Measurements from ENCODE around the gene CAMTA1.

The CAMTA1 gene

DNA sequence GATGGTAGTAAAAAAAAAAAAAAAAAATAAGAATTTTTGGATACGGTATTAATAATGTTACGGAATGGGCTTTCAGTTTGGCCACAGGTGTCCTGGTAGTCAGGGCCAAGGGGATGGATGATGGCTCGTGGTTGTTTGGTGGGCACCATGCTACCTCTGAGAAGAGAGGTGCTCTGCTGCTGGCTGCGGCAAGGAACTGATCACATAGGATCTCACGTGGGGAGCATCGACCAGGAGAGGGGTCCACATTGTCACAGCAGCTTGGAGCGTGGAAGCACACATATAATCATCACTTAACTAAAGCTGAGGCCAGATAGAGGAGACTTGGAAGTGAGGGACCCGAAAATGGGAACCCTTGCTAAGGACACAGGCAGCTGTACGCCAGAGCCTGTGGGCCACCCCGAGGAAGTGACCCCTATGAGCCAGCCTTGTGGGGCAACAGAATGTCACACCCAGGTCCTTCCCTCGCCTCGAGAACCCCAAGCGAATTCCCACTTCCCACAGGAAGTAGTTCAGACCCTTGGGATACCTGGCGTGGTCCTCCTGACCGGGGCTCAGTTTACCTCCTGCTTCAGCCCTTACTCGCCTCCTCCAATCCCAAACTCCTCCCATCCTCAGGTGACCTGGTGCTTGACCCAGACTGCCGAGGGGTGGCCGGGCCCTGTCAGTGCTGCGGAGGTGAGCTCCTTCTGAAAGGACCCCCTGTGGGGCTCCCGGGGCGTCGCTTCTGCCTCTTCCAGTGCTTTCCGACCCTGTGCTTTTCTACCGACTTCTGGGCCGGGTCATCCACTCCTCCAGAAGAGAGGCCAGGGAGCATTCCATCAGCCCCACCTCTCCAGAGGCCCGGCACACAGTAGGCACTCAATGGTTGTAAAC lies 222.0 kb downstream of the CAMTA1 start:
- DNase-seq (ENCODE audit: low spot score) = no peak

DNA sequence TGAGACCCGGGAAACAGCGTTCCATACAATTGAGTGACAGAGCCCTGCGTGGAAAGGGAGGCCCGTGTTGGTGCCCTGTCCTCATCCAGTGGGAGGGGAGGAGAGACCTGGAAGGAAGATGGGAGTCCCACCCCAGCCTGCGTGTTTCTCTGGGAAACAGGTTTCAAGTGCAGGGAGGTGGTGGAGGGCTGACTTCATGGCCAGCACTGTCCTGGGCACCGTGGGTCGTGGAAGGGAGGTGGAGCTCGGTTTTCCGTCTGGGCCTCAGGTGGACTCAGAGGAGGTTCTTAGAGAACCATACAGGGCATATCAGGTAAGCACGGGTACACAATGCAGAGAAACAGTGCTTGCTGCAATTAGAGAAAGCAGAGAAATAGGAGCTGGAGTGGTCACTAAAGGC lies 222.6 kb downstream of the CAMTA1 start:
- DNase-seq (ENCODE audit: low spot score) = no peak

DNA sequence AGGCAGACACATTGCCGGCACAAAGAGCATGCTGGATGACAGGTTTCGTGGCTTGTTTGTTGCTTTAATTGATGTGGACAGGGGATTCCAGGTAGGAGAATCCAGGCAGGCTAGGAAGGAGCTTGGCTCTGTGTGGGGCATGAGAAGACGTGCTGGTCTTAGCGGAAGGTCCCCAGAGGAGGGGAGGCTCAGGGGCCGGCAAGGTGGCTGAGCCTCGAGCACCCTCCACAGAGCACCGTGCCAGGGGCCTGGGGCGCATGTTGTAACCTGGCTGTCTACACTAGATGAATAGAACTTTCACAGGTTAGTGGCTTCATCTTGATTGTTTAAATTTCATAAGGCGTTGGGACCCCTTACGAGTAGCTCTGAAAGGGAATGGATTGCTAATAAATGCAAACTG lies 223.1 kb downstream of the CAMTA1 start:
- no peak for DNase-seq (ENCODE audit: low spot score)

DNA sequence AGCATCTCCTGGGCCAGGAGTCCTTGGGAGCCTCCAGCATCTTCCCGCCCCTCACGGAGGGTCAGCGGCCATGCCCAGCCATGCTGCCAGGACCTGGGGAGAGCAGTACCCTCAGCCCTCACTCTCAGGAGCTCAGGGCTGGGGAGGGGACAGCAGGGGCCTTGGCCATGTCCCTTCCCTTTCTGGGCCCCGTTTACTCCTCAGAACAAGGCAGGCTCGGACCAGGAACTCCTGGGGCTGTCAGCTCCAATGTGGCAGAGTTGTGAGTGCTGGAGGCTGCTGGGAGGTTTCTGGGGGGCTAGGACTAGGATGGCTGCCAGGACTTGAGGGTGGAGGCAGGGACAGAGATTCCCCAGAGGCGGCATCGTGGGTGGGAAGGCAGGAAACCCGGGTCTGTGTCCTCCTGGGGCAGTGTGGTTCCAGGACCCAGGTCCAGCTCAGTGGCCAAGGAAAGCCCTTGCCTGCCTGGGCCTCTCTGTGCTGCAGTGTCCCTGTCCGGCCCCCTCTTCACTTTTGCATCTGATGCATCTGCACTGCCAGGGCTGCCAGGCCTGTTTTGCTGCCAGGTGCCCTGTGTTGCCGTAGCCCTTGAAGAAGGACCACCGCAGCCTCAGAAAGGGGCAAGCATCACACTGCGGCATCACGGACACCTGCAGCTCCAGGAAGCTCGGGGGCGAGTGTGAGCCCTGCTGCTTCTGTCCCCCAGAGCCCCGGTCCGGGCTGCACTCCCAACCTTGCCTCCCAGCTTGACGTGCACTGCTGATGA lies 223.9 kb downstream of the CAMTA1 start:
- DNase-seq (ENCODE audit: low spot score) = no peak

DNA sequence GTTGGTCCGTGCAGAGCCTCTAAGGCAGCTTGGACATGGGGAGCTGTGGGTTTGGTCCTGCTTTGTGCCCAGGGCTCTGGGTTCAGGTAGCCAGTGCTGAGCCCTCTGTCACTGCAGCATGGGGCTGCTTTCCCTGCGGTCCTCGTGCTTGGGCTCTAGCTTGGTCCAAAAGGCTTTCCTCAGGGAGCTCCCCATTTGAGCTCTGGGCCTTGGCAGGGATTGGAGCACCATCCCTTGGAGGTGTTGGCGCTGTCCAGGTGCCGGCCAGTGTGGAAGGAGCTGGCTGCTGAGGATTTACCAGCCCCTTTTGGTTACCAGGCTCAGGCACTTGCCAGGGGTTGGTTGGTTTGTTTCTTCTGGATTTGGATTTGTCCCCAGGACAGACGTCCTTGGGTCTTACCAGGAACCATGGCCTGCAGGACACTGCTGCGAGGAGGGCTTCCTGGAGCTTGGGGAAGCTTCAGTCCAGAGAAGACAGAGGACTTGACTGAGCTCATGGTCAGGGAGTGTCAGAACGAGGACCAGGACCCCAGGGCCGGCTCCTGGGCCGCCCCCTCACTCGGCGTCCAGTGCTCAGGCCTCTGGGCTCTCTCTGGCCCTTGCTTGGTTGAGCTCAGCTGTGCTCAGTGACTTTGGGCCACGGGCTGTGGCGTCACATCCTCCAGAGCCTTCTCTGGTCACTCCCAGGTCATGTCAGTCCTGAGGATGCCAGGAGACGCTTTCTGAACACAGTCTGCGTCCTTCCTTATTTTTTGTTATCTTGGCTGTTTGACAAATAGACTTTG lies 224.7 kb downstream of the CAMTA1 start:
- no peak for DNase-seq (ENCODE audit: low spot score)

DNA sequence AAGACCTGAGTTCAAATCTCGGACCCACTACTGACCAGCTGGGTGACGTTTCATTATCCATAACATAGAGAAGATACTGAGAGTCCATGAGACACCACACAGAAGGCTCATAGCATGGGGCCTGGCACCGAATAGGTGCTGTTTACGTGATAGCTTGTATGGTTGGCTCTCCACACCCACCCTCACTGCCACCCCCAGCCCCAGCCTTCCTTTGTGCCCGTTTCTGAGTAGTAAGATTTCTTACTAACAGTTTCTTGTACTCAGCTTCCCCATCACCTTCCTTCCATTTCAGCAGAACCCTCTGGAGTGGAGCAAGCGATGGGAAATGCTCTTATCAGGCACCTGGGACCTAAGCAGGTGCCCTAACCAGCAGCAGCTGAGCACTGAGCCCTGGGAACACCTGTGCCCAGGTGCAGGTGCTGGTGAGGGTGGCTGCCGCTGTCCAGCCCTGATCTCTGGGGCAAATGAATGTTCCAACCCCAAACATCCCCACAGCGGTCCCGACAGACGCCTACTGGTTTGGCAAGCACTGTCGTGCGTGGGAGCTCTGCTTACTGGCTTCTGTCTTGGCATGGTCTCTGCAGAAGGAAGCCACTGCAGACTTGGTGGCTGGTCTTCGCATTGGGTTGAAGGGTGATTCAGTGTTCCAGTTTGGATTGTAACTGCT lies 225.4 kb downstream of the CAMTA1 start:
- DNase-seq (ENCODE audit: low spot score) = no peak

DNA sequence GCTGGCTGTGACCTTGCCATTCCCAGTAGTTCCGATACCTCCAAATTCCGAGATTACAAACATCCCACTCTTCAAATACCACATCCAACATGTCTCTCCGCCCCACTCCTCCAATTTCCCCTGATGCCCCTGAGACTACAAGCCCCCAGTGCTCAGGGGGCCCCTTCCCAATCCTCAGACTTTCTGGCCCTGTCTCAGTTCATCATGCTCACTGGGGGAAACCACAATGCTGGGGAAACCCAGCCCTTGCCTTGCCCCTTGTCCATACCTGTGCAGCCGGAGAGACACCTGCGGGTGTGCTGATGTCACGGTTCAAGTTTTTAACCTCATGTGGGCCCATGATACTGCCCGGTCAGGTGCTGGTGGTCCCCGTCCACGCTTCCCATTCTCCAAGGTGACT lies 226.6 kb downstream of the CAMTA1 start:
- no peak for DNase-seq (ENCODE audit: low spot score)

DNA sequence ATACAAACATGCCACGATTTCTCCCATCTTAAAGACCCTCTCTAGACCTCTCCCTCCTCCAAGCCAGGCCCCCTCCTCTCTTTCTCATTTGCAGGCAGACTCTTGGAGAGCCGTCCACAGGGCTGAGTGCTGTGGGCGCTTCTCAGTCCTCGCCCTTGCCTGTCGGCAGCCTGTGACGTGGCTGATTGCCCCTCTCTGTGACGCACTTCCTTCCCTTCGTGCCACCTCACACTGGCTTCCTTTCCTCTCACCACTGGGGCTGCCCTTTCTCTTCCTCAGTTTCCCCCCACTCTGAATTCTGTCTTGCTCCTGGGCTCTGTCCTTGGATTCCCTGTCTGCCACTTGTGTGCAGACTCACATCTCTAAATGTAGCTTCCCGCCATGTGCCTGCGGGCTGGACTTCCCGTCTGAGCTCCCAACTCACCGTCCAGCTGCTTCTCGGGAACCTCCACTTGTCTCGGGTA lies 227.2 kb downstream of the CAMTA1 start:
- no peak for DNase-seq (ENCODE audit: low spot score)

DNA sequence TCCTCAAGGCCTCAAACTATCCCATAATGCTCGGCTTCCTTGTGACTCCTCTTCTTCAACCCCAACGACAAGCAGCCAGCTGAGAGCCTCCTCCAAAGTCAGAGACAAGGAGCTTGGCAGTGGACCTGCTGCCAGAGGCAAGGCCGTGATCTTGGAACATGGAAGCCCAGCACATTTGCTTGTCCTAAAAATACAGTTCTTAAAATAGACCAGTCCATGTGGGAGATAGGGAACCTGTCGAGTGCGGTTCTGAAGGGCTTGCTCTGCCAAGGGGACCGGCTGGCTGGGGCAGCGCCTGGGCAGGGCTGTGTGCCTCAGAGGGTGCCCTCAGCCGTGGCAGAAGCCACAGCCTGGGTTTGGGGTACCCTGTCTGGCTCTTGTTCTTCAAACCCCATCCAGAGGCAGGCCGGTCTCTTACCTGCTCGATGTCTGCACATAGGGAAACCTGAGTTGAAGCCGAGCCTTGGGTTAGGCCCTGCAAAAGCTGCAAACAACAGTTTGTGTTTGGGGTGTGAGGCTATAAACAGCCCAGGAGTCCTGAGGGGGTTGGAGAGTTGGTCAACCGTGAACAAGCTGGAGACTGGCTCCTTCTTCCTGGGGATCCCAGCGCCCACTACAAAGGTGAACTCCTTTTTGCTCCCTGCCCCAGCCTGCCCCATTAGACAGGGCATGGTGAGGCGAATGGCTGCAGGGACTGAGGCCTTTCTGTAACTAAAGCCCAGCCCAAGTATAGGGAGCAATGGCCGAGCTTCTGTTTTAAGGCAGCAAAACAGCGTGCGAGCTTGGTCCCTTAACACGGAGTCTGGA lies 228.8 kb downstream of the CAMTA1 start:
- no peak for DNase-seq (ENCODE audit: low spot score)

DNA sequence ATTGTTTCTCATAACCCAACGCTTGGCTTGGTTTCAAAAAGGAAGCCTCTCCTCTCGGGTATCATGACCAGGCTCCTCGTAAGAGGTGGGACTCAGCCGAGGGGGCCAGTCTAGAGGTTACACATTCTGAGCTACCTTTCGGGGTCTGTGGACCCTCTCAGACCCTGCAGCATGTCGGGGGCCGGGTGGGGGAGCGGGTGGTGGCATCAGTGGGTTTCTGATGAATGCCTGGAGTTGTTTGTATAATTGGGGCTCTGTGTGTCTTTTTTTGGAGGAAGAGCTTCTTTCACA lies 229.3 kb downstream of the CAMTA1 start:
- DNase-seq (ENCODE audit: low spot score) = no peak

DNA sequence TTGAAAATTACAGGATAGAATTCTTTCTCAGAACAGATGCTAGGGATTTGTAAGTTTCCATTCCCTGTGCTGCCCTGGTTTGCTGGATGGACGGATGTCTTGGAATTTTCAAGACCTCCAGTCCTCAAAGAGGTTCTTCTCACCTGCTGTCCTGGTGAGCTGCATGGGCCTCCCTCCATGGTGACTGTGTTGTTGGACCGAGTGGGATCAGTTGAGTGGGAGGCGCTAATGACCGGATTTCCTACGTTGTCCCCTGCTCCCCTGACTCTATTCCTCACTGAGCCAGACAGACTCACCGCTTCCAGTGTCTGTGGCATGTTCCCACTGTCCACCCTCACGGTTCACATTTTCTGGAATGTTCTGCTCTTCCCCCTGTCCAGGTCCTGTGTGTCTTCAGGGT lies 229.8 kb downstream of the CAMTA1 start:
- no peak for DNase-seq (ENCODE audit: low spot score)

DNA sequence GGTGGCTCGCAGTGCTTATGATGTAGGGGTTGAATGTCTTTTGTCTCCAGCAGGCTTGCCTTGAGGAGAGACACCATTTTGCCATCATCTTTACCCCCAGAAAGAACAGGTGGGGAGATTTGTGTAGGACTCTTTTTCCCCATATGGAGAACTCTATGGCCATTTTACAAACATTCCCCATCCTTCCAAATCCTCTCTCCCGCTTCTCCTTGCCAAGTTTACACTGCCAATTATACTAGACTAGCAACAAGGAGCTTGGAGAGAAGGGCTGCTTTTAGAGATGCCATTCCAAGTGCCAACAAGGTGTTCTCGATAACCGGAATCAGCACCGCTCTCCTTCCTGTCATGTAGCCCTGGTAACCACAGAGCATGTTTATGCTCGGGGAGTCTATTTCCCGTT lies 233.1 kb downstream of the CAMTA1 start:
- DNase-seq (ENCODE audit: low spot score) = no peak

DNA sequence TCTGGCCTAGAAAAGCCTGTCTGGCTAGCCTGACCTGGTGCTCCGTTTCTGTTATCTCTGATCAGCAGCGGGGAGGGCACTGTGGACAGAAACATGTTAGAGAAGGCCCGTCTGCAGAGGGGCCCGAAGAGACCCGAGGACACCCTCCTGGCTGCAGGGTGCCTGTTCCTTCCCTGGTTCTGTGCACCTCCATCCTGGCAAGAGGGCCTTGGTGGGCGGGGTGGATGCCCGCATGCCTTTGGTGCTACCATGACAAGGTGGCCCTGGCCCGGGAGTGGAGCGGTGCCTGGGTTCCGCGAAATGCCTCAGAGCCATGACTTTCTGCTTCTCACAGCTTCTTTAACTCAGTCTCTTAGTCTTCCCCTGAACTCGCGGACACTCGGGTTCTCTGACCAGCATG lies 233.6 kb downstream of the CAMTA1 start:
- no peak for DNase-seq (ENCODE audit: low spot score)

DNA sequence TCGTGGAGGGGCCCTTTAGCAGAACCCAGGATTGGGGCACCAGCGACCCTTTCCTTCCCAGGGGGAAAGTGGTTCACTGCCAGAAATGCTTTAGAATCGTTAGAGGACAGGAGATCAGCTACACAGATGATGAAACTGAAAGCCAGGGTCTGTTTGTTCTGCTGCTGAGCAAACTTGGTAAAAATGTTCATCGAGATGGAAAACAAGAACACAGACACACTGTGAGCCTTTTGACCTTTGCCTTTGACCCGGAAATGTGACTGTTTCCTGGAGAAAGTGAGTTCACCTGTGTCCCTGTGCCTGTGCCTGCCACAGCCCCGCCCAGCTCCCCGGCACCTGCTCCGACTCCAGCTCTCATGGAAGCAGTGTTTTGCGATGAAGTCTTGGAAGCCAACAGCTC lies 234.3 kb downstream of the CAMTA1 start:
- no peak for DNase-seq (ENCODE audit: low spot score)

DNA sequence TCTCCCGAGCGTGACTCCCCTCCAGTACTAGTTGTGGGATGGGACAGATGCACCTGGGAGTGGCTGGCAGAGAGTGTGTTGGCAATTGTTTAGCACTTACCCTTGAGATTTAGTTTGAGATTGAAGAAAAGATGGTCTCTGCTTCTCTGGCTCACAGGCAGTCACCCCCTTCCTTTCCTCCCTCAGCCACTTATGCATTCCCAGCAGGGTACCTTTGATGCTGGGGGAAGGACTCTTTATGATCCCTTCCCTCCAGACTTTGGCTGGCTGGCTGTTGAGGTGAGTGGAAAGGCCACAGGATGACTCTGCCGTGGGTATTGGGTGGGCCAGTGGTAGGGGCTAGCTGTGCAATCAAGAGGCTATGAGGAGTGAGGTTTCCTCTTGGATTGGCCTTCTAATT lies 236.8 kb downstream of the CAMTA1 start:
- no peak for DNase-seq (ENCODE audit: low spot score)

DNA sequence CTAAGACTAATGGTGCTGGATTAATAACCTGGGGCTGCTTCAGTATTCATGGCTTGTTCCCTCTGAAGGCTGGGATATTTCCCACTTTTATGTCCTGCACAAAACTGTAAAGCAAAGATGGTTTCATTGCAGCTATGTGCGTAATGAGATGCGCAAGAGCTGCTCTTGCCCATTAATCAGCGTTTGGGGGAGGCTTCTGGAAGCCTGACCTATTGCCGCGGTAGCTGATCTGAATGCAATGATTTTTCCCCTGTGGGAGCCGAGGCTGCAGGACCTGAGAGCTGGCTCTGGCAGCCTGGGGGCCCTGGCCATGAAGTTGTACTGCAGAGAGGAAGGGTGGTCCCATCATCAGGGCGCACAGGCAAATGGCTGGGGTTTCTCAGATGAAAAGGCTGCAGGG lies 239.8 kb downstream of the CAMTA1 start:
- no peak for DNase-seq (ENCODE audit: low spot score)

DNA sequence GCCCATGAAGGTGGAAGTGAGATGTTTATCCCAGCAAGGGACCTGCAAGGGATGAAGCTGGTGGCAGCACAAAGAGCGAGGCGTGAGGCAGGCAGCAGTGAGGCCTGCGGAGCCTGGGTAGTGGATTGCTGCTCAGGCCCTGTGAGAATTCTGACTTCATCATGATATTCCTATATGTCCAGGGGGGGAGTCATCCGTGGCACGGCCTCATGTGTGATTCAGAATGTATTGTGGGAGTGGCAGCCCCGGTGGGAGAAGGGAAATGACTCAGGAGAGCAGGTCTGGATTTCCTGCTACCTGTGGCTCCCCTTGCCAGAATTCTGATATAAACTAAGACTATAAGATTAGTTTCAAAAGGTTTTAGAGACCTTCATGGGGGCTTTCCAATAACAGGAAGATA lies 240.9 kb downstream of the CAMTA1 start:
- DNase-seq (ENCODE audit: low spot score) = no peak

DNA sequence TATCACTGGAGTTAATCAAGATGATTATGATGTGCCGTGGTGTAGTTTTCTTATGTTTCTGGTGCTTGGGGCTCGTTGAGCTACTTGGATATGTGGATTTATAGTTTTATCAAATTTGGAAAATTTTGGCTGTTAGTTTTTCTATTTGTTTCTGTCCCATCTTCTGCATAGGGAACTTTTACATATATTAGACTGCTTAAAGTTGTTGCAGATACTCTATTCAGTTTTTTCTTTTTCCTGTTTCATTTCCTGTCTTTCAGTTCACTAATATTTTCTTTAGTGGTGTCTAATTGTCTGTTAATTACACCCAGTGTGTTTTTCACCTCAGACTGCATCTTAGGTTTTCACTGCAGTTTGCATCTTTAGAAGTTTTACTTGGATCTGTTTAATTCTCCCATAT lies 247.7 kb downstream of the CAMTA1 start:
- DNase-seq (ENCODE audit: low spot score) = no peak

DNA sequence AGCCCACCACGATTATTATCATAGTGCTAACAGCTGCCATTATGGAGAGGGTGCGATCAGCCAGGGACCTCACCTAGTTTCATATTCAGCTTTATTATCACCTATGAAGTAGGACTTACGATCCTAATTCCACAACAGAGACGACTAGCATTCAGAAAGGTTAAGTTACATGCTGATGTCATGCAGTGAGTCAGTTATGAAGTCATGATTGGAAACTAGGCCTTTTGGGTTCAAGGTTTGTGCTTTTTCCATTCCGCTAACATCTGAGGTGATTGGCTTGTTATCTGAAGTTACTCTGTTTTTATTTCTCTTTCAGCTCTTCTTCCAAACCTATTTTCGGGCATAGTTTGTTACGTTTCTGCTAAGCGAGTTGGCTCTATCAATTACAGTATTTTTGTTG lies 251.1 kb downstream of the CAMTA1 start:
- no peak for DNase-seq (ENCODE audit: low spot score)

DNA sequence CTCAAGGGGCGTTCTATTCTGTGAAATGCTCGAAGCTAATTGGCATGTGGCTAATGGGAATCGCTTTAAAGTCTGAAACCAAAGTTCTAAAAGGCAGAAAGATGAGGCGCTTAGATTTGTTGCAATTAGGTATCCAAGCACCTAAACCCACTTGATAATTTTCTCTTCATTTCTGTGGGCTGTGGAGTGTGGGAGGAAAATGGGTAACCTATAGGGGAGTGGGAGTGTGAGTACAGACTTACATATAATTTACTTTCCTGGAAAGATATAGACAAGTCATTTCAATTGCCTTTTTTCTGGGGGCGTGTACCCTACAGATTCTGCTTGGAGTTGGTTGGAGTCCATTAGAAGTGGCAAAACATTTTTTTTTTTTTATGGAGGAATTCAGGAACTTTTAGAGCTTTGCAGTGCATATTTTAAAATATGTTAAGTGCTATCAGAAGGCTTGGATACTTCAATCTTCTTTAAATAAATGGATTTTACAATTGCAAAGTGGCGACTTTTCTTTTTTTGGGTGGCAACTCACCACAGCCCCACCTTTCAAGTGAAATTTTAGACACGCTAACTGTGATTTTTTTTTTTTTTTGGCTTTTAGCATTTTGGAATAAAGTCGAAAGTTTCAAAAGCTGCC lies 254.5 kb downstream of the CAMTA1 start:
- DNase-seq (ENCODE audit: low spot score) = no peak

All from CD4-positive, alpha-beta T cell treated with Interleukin-6 at 100 ng/mL for 8 hours (primary cell).